ENCODE results near the gene PITPNM3. TPM values are rescaled to one million over a fixed set of nuclear protein-coding genes. Genes with fewer than 3 reads are reported as not detected.

PITPNM3 gene
- total RNA-seq, 1 donor from 2014 or later, result 0.72 TPM

DNA sequence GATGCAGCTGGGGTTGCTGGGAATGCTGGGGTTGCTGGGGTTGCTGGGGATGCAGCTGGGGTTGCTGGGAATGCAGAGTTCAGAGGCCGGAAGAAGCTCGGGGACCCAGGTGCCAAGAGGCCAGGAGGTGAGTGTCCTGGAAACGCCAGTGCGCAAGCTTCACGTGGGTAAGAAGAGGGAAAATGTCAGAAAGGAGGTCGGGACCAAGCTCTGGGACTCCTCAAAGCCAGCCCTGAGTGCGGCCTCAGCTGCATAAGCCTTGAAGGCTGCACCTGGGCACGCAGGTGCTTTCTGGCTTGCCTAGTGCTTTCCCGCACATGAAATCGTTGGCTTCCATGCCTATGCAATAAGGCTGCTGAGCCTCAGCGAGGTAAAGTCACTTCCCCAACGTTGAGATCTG is 48.3 kb downstream of the PITPNM3 start:
- Mint-ChIP-seq H3K27me3 (ENCODE audit: unreplicated experiment) (peaks cover 2% of the 10 kb centered on the region), H3K27ac (ENCODE audit: unreplicated experiment) (no peak overlapping the region), H3K4me1 (ENCODE audit: unreplicated experiment) (peaks cover 26% of the 10 kb centered on the region), H3K9me3 (ENCODE audit: unreplicated experiment) (peaks cover 5% of the 10 kb centered on the region), H3K36me3 (ENCODE audit: low read depth, unreplicated experiment) (peaks cover 7% of the 10 kb centered on the region), H3K4me3 (ENCODE audit: unreplicated experiment) (no peak overlapping the region)
- TF ChIP-seq, protein P1, sequence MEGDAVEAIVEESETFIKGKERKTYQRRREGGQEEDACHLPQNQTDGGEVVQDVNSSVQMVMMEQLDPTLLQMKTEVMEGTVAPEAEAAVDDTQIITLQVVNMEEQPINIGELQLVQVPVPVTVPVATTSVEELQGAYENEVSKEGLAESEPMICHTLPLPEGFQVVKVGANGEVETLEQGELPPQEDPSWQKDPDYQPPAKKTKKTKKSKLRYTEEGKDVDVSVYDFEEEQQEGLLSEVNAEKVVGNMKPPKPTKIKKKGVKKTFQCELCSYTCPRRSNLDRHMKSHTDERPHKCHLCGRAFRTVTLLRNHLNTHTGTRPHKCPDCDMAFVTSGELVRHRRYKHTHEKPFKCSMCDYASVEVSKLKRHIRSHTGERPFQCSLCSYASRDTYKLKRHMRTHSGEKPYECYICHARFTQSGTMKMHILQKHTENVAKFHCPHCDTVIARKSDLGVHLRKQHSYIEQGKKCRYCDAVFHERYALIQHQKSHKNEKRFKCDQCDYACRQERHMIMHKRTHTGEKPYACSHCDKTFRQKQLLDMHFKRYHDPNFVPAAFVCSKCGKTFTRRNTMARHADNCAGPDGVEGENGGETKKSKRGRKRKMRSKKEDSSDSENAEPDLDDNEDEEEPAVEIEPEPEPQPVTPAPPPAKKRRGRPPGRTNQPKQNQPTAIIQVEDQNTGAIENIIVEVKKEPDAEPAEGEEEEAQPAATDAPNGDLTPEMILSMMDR (IDR thresholded peaks at IDR 0.05; ENCODE audit: unreplicated experiment), result no peak
- DNase-seq (ENCODE audit: low spot score), result no peak

DNA sequence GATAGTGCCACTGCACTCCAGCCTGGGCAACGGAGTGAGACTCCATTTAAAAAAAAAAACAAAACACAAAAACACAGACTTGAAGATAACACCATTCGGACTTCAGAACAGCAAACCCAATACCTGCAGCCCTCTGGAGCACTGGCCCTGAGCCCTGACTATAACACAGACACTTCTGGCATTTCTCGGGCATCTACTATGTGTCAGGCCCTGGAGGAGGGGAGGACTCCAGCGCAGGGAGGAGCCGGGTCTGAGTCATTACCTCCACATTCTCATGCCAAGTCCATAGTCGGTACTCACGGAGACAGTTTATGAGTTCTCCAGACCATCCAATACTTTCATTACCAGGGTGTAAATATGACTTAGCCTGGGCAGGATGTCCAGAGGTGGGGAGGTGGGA is 48.8 kb downstream of the PITPNM3 start:
- peaks cover 2% of the 10 kb centered on the region for H3K27me3 Mint-ChIP-seq (ENCODE audit: unreplicated experiment)
- no peak for DNase-seq (ENCODE audit: low spot score)

DNA sequence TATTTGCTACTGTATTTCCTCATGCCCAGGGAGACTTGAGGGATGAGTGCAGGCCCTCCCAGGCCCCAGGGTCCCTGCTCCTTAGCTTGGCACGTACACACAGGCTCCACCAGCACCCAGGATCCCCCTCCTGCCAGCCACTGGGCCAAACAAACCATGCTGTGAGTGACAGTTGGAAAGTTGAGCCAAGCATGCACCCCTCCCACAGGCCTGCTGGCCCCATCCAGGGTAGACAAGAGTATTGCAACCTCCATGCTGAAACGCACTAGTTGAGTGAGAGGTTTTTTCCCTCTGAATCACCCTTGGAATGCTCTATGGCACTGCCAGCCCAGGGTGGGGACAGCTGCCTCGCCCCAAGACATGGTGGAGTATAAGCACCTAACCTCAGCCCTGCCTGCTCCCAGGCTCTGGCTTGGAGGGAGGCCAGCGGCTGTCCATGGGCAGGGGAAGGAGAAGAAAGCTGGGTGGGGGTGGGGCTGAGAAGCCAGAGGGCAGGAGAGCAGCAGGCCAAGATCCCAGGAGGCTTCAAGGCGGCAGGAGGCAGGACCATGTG is 49.6 kb downstream of the PITPNM3 start:
- H3K4me1 Mint-ChIP-seq (ENCODE audit: unreplicated experiment), result peaks cover 15% of the 10 kb centered on the region
- no peak overlapping the region for H3K27ac Mint-ChIP-seq (ENCODE audit: unreplicated experiment)
- peaks cover 2% of the 10 kb centered on the region for H3K27me3 Mint-ChIP-seq (ENCODE audit: unreplicated experiment)
- DNase-seq (ENCODE audit: low spot score), result no peak
- peaks cover 5% of the 10 kb centered on the region for H3K9me3 Mint-ChIP-seq (ENCODE audit: unreplicated experiment)
- peaks cover 7% of the 10 kb centered on the region for H3K36me3 Mint-ChIP-seq (ENCODE audit: low read depth, unreplicated experiment)
- H3K4me3 Mint-ChIP-seq (ENCODE audit: unreplicated experiment), result no peak overlapping the region
- TF ChIP-seq, protein P1 (IDR thresholded peaks at IDR 0.05; ENCODE audit: unreplicated experiment), result no peak

More for the DNA sequence above, 48.8 kb downstream of the PITPNM3 start:
- no peak overlapping the region for H3K27ac Mint-ChIP-seq (ENCODE audit: unreplicated experiment)
- H3K4me3 Mint-ChIP-seq (ENCODE audit: unreplicated experiment), result no peak overlapping the region
- peaks cover 7% of the 10 kb centered on the region for H3K36me3 Mint-ChIP-seq (ENCODE audit: low read depth, unreplicated experiment)
- H3K4me1 Mint-ChIP-seq (ENCODE audit: unreplicated experiment), result peaks cover 22% of the 10 kb centered on the region
- TF ChIP-seq, protein P1 (IDR thresholded peaks at IDR 0.05; ENCODE audit: unreplicated experiment), result no peak
- peaks cover 5% of the 10 kb centered on the region for H3K9me3 Mint-ChIP-seq (ENCODE audit: unreplicated experiment)

DNA sequence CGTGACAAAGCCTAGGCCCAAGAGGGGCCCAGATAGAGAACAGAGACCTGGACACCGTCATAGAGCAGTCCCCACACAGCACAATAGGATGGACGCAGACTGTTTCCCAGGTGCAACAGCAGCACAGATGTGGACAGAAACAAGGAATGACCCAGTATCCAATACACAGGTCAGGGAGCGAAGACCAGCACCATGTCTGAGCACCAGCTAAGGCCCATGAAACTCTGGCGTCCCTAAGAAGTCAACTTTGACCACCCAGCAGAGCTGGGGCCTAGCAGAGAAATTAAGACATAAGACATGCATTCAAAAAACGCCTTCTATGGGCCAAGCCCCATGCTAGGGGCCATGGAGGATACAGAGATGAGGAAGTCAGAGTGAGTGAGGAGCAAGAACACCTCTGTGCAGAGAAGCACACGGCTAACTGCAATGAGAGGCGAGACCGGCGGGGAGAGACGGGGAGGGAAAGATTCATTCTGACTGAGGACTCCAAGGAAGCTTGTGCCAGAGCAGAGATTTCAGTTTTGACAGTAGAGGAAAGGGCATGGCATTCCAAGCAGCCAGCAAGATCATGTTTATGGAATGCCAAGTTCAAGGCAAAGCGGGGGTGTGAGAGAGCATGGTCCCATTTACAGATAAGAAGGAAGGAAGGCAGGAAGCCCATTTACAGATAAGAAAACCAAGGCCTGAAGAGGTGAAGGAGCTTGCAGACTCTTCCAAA is 50.8 kb downstream of the PITPNM3 start:
- DNase-seq (ENCODE audit: low spot score), result no peak
- TF ChIP-seq, protein P1 (IDR thresholded peaks at IDR 0.05; ENCODE audit: unreplicated experiment), result no peak
- no peak overlapping the region for H3K27ac Mint-ChIP-seq (ENCODE audit: unreplicated experiment)
- peaks cover 2% of the 10 kb centered on the region for H3K27me3 Mint-ChIP-seq (ENCODE audit: unreplicated experiment)
- peaks cover 5% of the 10 kb centered on the region for H3K9me3 Mint-ChIP-seq (ENCODE audit: unreplicated experiment)
- peaks cover 7% of the 10 kb centered on the region for H3K36me3 Mint-ChIP-seq (ENCODE audit: low read depth, unreplicated experiment)
- H3K4me1 Mint-ChIP-seq (ENCODE audit: unreplicated experiment), result peaks cover 15% of the 10 kb centered on the region
- no peak overlapping the region for H3K4me3 Mint-ChIP-seq (ENCODE audit: unreplicated experiment)

DNA sequence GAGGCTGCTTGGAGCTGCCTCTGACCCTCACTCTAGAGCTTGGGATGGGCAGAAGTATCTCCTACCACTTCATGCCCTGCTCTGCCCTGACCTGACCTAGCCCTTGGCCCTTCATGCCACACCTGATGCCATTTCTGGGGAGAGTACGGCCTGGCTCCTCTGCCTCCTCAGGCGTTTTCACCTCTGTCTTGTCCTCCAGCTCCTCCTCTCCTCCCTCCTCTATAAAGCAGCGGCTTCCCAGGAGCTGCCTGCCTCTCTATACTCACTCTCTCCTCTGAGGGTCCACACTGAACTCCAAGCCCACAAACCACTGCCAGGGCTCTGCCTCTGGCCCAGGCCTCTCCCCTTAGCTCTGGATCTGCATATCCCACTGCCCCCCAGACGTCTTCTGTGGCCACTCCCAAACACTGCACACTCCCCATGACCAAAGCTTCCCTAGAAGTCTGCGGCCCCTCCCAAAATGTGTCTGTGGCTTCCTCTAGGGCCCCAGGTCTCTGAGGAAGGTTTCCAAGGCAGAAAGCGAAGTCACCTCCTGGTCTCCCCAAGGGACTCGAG is 52.6 kb downstream of the PITPNM3 start:
- no peak overlapping the region for H3K27ac Mint-ChIP-seq (ENCODE audit: unreplicated experiment)
- peaks cover 15% of the 10 kb centered on the region for H3K4me1 Mint-ChIP-seq (ENCODE audit: unreplicated experiment)
- H3K27me3 Mint-ChIP-seq (ENCODE audit: unreplicated experiment), result peaks cover 2% of the 10 kb centered on the region
- TF ChIP-seq, protein P1 (IDR thresholded peaks at IDR 0.05; ENCODE audit: unreplicated experiment), result no peak
- no peak for DNase-seq (ENCODE audit: low spot score)
- peaks cover 5% of the 10 kb centered on the region for H3K9me3 Mint-ChIP-seq (ENCODE audit: unreplicated experiment)
- peaks cover 7% of the 10 kb centered on the region for H3K36me3 Mint-ChIP-seq (ENCODE audit: low read depth, unreplicated experiment)
- no peak overlapping the region for H3K4me3 Mint-ChIP-seq (ENCODE audit: unreplicated experiment)

All from endothelial cell (in vitro differentiated cells).